Measurements from ENCODE around the gene KCNE2. TPM values are rescaled to one million over a fixed set of nuclear protein-coding genes. Genes with fewer than 3 reads are reported as not detected.
A peak's percentile ranks its signal among the peaks of the same experiment; 100 is the strongest.

Gene KCNE2
- polyA plus RNA-seq, 1 experiment, result not detected

DNA sequence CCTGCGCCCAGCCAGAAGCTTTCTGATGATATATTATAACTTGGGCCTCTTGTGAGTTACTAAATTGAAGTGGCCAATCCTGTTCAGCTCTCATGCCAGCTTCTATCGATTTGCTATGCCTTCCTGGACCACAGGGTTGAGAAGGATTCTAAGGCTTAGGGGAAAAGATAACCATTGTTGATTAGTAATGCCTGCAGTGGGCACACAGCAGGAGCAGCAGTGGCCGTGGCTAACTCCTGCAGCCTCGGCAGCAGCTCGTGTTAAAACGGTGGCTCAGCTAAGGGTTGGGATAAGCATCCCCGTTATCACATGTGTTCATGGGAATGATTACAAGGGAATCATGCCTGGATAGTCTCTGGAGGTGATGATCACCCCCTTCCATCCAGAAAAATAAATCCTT, 20.5 kb upstream of the KCNE2 start:
- Histone ChIP-seq H3K9me3 (ENCODE audit: control insufficient read depth, insufficient read depth, low read length) (0 out of 2 replicates have a peak, but pooled peaks cover 8% of the 10 kb centered on the region), H3K27ac (ENCODE audit: low read depth, low read length) (no peak overlapping the region), H3K27me3 (ENCODE audit: control insufficient read depth, insufficient read depth, low read length) (no peaks in the 10 kb centered on the region), H3K4me3 (ENCODE audit: low read depth, low read length) (no peak overlapping the region)
- TF ChIP-seq, protein P1, sequence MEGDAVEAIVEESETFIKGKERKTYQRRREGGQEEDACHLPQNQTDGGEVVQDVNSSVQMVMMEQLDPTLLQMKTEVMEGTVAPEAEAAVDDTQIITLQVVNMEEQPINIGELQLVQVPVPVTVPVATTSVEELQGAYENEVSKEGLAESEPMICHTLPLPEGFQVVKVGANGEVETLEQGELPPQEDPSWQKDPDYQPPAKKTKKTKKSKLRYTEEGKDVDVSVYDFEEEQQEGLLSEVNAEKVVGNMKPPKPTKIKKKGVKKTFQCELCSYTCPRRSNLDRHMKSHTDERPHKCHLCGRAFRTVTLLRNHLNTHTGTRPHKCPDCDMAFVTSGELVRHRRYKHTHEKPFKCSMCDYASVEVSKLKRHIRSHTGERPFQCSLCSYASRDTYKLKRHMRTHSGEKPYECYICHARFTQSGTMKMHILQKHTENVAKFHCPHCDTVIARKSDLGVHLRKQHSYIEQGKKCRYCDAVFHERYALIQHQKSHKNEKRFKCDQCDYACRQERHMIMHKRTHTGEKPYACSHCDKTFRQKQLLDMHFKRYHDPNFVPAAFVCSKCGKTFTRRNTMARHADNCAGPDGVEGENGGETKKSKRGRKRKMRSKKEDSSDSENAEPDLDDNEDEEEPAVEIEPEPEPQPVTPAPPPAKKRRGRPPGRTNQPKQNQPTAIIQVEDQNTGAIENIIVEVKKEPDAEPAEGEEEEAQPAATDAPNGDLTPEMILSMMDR (IDR thresholded peaks at IDR 0.05; ENCODE audit: low read depth, low read length), result no peak
- no peak for DNase-seq (ENCODE audit: low read depth, low spot score)
- ChIA-PET POLR2A (no interaction called here), CTCF (interaction anchor here (1.8 kb wide), 1 partner anchor 19 kb away, joined by 4 read pairs; no protein-coding TSS in a partner anchor)

DNA sequence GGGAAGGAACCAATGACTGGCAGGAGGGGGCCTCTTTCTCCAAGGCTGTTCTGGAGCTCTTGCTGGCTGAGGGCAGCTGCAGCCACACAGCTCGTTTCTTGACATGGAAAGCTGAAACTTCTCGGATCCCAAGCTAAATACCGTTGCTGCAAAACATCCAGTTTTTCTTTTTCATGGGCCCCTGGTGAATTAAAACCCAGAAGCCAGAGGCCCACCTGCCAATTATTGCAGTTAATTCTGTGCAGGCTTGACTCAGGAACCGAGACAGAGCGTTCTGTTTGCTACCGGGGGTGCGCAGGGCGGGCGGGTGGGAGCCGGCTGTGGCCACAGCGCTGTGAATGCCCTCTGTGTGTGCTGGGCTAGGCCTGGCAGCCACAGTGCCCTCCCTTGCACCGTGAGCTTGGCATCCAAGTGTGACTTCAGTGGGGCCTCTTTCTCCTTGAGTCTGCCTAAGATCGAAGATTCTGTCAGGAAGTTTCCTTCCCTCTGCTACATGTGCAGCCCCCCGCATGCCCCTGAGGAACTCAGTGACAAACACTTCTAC, 19.9 kb upstream of the KCNE2 start:
- Histone ChIP-seq H3K27ac (ENCODE audit: low read depth, low read length) (peak overlapping the region; percentile 11), H3K27me3 (ENCODE audit: control insufficient read depth, insufficient read depth, low read length) (no peaks in the 10 kb centered on the region), H3K9me3 (ENCODE audit: control insufficient read depth, insufficient read depth, low read length) (0 out of 2 replicates have a peak, but pooled peaks cover 8% of the 10 kb centered on the region), H3K4me3 (ENCODE audit: low read depth, low read length) (no peak overlapping the region)
- no peak for DNase-seq (ENCODE audit: low read depth, low spot score)
- CTCF ChIA-PET, result interaction anchor here (1.3 kb wide), 1 partner anchor 23 kb away, joined by 4 read pairs; no protein-coding TSS in a partner anchor
- TF ChIP-seq, protein P1 (IDR thresholded peaks at IDR 0.05; ENCODE audit: low read depth, low read length), result no peak
- POLR2A ChIA-PET, result no interaction called here

DNA sequence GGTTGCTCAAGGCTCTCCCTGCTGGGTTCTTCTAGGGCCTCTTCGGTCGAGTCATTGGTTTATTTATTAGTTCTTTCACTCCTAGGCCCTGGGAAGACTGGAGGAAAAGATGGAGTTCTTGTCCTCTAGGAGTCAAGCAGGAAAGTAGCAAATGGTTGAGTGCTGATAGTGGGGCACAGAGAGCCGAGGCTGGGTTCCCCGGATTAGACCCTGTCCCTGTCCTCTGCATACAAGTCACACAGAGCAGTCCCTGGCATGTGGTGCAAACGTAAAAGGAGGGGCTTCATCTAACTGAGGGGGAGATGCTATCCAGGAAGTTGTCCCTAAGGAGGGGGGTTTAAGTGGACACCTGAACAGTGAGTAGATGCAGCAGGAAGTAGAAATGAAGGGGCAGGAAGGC, 19.2 kb upstream of the KCNE2 start:
- H3K9me3 ChIP-seq (ENCODE audit: control insufficient read depth, insufficient read depth, low read length), result 0 out of 2 replicates have a peak, but pooled peaks cover 8% of the 10 kb centered on the region
- H3K4me3 ChIP-seq (ENCODE audit: low read depth, low read length), result no peak overlapping the region
- peak overlapping the region; percentile 21 for H3K27ac ChIP-seq (ENCODE audit: low read depth, low read length)
- no peaks in the 10 kb centered on the region for H3K27me3 ChIP-seq (ENCODE audit: control insufficient read depth, insufficient read depth, low read length)
- DNase-seq (ENCODE audit: low read depth, low spot score), result no peak
- TF ChIP-seq, protein P1 (IDR thresholded peaks at IDR 0.05; ENCODE audit: low read depth, low read length), result no peak
- CTCF ChIA-PET, result interaction anchor here (1.3 to 5.2 kb wide), 2 partner anchors 23 to 421 kb away, joined by 4 to 97 read pairs; no protein-coding TSS in a partner anchor
- POLR2A ChIA-PET, result no interaction called here

DNA sequence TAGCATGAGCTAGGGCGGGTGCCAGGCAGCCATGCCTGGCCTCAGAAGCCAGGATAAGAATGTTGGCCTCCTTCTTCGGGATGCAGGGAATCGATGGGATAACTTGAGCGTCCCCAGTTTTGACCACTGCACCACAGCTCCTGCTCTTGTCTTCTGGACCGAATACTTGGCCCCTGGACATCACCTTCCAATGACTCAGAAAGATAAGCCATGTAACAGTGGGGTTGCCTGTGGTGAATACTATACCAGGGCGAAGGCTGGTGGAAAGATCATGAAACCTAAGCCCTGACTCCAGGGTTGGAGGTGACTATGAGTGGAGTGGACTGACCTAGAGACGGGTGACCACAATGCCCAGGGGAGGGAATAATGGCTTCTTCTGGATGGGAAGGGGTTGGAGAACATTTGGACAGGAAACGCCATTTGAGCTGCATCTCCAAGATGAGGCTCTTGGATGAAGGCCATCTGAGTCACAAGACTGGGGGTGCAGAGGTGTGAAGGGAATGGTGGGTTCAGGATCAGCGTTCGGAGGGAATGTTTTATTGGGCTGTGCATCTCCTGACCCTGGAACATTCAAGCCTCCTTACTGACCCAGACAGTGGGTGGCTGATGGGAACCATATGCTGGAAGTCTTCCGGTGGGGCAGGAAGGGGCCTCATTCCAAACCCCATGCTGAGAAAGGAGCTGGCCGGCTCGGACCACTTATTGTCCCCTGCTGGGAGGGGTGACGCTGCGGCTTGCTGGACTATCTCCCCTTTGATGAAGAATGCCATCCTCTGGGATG, 18.5 kb upstream of the KCNE2 start:
- H3K9me3 ChIP-seq (ENCODE audit: control insufficient read depth, insufficient read depth, low read length), result 0 out of 2 replicates have a peak, but pooled peaks cover 8% of the 10 kb centered on the region
- TF ChIP-seq, protein P1 (IDR thresholded peaks at IDR 0.05; ENCODE audit: low read depth, low read length), result no peak
- POLR2A ChIA-PET, result interaction anchor here (1.4 kb wide), 1 partner anchor 9 kb away, joined by 6 read pairs; no protein-coding TSS in a partner anchor
- no peaks in the 10 kb centered on the region for H3K27me3 ChIP-seq (ENCODE audit: control insufficient read depth, insufficient read depth, low read length)
- peak overlapping the region; percentile 68 for H3K27ac ChIP-seq (ENCODE audit: low read depth, low read length)
- no peak overlapping the region for H3K4me3 ChIP-seq (ENCODE audit: low read depth, low read length)
- CTCF ChIA-PET, result interaction anchor here (0.5 to 5.2 kb wide), 3 partner anchors 22 to 422 kb away, joined by 4 to 97 read pairs (median 4); no protein-coding TSS in a partner anchor
- no peak for DNase-seq (ENCODE audit: low read depth, low spot score)

Data from AG04450 (cell line).